Activated T-helper 1 cell treated with Interleukin-2 at 50 U/mL for 16 hours (primary cell): ENCODE results near the gene SGK1.
"Not testable (repeated sequence)": the region's sequence is repeated elsewhere in the genome, so short reads cannot be mapped to it uniquely, and the experiment has no call there.

ENCODE experiments used
- DNase-seq: peaks from one replicate; pipeline ENCODE4 v3.0.0-alpha.2; 2020; ENCODE audit warnings: low read depth

The SGK1 gene

GRCh38 chr6:134328138-134328537 lies 10.2 kb upstream of the SGK1 start:
- no peak for DNase-seq

- not testable (repeated sequence) for DNase-seq
Observed at GRCh38 chr6:134326192-134326591, 8.3 kb upstream of the SGK1 start.

GRCh38 chr6:134324766-134325165 lies 6.9 kb upstream of the SGK1 start:
- no peak for DNase-seq

DNA sequence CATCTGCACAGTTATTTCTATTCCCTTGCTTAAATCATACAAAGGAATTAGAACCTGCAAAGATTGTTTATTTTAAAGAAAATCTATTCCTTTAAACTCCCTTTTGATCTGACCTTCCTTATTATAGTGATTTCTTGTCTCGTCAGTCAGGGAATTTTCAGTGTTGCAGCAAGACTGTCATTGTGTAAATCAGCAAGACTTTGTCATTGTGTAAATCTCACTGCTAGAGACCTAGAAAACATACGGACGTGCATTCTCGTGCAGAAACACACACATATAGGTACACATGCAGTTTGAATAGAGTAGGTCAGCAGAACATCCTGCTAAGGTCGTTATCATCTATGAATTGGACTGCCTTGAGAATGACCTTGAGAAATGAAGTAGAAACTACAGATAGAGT lies 6.2 kb upstream of the SGK1 start:
- DNase-seq, result no peak

DNA sequence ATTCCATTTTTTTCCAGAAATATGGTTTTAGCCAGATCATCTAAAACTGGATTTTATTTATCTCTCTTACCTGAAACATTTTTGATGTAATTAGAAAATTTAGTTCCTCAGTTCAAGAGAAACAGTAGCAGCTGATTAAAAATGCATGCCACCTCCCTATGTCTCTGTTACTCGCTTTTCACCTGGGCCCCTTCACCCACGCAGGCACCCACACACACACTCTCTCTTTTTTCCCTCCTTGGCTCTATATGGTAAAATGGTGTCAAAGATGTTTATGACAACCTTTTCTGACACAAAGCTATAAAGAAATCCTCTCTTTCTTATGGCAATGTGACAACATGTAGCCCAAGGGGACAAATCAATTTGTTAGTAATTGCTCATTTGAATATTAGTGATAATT lies 5.8 kb upstream of the SGK1 start:
- DNase-seq, result no peak

GRCh38 chr6:134323294-134323693 lies 5.4 kb upstream of the SGK1 start:
- no peak for DNase-seq

DNA sequence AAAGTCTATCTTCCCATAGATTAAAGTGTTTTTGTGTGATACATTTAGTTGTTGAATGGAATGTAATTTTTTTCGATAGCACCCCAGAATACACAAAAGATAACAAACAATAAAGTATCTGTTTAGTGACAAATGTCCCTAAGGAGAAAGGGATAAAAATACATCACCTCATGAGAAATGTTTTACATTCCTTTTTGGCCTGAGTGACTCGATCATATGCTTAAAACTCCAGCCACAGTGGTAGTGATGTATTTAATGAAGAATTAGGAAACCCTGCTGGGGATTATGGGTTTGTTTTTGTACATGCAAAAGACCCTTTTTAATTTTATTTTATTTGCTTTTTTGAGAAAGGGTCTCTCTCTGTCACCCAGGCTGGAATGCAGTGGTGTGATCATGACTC lies 4.3 kb upstream of the SGK1 start:
- DNase-seq, result no peak

DNA sequence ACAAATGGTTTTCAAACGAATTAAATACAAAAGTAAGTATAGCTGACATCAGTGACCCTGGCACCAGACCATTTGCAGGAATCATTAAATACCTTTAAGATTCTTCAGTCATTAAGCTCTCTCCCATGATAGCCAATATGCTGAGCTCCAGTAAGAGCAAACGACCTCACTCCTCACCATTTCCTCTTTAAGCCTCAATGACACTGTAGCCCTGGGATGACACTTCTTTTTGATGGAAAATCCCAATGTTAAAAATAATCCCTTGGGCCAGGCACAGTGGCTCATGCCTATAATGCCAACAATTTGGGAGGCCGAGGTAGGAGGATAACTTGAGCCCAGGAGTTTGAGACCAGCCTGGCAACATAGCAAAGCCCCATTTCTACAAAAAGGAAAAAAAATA lies 3.3 kb upstream of the SGK1 start:
- DNase-seq, result no peak

- not testable (repeated sequence) for DNase-seq
Observed at GRCh38 chr6:134319686-134320085, 1.8 kb upstream of the SGK1 start.

DNA sequence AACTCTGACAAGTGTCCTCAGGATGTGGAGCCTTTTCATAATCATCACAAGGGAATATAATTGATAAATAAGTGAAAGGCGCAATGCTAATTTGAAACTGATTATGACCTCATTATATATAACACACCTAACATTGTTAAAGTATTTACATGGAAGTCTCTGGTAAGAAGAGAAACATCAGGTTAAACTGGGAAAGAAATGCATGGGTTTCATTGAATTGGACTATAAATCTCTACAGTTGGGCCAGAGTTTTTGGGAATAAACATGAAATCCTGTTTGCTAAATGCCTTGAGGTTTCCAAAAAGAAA lies 1.0 kb upstream of the SGK1 start:
- no peak for DNase-seq

DNA sequence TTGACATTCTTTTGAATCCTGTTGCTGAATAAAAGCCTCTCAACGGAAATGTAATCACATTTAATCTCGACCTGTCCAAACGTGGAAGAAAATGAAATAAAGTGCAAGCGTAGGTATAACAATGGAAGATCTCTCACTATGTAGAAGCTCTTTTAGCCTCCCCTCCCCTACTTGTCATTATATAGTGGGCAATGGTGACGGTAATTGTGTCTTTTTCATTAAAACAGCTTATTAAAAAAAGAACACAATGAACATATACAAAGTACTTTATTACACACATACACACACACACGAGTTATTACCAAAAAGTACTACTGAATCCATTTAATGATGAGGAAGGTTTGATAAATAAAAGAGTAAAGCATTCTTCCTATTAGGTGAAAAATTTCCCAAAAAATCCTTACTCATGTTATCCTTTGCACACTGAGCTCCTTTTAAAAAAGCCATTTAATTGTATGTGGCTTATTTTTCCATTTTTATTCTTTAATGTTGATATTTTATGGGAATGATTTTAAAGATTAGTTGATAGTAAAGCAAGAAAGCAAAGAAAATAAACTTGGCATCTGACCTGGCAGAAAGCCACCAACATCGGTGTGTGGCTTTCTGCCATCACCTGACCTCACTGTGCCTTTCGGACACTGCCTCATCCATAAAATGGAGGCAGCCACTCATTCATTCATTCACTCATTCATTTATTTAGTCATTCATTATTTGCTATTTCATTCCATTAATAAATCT lies 493 bp upstream of the SGK1 start:
- DNase-seq, result no peak

GRCh38 chr6:134316733-134317431 lies 1.0 kb downstream of the SGK1 start:
- no peak for DNase-seq

GRCh38 chr6:134315974-134316441 lies 1.9 kb downstream of the SGK1 start:
- no peak for DNase-seq

DNA sequence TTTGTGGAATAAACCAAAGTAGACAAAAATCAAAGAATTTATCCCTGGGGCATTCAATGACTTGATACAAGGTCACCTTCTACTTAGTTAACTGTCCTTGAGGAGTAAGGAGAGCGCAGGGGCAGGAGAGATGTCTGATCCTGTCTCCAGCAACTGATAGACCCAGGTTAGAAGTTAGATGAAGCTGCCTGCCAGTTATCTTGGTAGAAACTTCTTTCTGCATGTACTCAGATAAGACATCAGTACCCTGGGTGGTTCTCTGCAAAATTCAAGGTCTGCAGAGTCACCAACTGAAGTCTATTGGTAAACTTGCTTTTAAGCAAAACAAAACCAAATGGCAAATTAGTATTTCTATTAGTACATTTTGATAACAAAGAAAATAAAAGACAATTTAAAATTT lies 2.7 kb downstream of the SGK1 start:
- DNase-seq, result no peak

GRCh38 chr6:134314006-134314821 lies 3.7 kb downstream of the SGK1 start:
- no peak for DNase-seq

GRCh38 chr6:134312038-134312660 lies 5.8 kb downstream of the SGK1 start:
- no peak for DNase-seq

DNA sequence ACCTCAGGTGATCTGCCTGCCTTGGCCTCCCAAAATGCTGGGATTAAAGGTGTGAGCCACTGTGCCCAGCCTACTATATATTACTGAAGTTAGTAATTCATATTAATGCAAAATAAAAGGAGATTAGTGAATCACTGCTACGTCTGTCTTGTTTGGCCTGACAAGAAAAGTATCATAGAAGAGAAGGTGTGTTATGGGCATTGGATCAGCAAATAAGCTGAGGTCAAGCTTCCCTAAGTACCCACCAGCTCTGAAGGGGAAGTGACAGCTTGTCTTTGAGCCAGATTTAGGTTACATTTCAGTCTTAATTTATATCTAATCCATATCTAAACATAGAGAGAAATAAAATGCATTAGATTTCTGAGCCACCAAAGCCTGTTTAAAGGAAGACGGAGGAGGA lies 7.1 kb downstream of the SGK1 start:
- no peak for DNase-seq

DNA sequence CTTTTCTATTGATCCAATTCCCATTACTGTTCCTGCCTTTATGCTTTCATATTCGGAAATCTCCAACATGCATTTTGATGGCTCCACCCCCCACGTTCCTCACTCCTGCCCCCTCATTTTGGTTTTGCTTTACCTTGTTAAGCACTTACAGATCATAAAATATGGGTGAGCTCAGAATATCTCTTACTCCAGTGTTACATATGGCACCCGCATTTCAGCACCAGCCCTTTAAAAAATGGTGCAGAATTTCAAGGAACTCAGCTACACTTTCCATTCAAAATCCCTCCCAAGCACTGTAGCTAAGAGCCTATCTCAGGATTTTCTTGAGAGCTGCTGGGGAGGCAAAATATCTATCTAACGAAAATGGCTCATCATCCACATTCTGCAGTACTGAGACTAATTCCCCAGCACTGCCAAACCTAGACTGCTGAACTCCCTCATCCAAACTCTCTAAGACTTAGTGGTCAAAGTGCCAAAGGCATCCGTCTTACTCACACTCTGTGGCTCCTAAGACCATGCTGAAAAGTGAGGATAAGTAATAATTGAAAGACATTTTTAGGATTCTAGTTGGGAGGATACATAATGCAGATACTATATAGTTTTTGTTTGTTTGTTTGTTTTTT lies 7.8 kb downstream of the SGK1 start:
- DNase-seq, result no peak

- no peak for DNase-seq
Observed at GRCh38 chr6:134309227-134309626, 8.7 kb downstream of the SGK1 start.

DNA sequence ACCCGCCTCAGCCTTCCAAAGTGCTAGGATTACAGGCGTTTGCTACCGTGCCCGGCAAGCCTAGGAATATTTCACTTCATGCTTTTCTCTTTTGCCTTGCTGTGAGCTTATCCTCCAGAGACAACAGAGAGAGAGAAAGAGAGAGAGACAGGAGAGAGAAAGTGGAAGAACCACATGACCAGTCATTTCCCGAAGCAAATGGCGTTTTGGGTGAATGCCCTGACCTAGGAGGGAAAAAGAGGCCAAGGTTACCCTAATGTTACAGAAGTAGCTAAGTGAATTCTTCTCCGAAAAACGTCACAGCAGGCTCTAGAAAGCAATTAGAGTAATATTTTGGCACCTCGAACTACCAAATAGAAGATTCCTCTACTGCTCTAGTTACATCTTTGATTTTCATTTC lies 9.1 kb downstream of the SGK1 start:
- DNase-seq, result no peak

GRCh38 chr6:134307870-134308269 lies 10.0 kb downstream of the SGK1 start:
- DNase-seq, result no peak

GRCh38 chr6:134307075-134307474 lies 10.8 kb downstream of the SGK1 start:
- no peak for DNase-seq
